ENCODE measurements around the gene PTCHD1. TPM values are rescaled to one million over a fixed set of nuclear protein-coding genes. Genes with fewer than 3 reads are reported as not detected.

PTCHD1 gene
- total RNA-seq, 1 experiment from 2014 or later, result not detected

DNA sequence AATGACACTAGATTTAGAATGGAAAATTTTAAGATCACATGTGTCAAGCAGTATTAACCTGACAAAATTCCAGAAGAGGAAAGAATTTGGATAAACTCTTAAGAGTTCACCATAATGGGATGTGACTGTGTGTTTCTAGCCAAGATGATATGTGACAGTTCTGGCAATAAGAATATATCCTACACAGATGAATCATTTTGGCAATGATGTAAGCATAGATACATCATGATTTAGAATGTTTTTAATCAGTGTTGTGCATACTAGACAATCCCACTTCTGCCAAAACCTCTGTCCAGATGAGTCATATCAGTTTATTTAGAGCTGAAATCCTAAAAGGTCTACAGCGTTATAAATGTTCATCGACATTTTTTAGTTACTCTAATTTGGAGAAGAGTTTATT, 48.8 kb downstream of the PTCHD1 start:
- Histone ChIP-seq H3K27ac (ENCODE audit: low read length) (no peak overlapping the region), H3K36me3 (ENCODE audit: insufficient read depth, low read length) (no peaks in the 10 kb centered on the region), H3K9me3 (ENCODE audit: low read length) (no peaks in the 10 kb centered on the region), H3K9ac (ENCODE audit: low read length) (no peak overlapping the region), H3K27me3 (ENCODE audit: low read length) (no peaks in the 10 kb centered on the region), H3K4me3 (ENCODE audit: low read length) (no peak overlapping the region), H3K79me2 (ENCODE audit: low read length) (no peaks in the 10 kb centered on the region), H4K20me1 (ENCODE audit: insufficient read depth, low read depth, low read length) (no peaks in the 10 kb centered on the region), H3K4me2 (ENCODE audit: low read depth, low read length, poor library complexity, severe bottlenecking) (no peak overlapping the region), H2AFZ (ENCODE audit: low read length) (no peak overlapping the region), H3K9me2 (replicated peaks; ENCODE audit: insufficient read depth, low read length) (no peaks in the 10 kb centered on the region), H3K4me1 (ENCODE audit: low read length) (no peaks in the 10 kb centered on the region)
- no peak for DNase-seq

DNA sequence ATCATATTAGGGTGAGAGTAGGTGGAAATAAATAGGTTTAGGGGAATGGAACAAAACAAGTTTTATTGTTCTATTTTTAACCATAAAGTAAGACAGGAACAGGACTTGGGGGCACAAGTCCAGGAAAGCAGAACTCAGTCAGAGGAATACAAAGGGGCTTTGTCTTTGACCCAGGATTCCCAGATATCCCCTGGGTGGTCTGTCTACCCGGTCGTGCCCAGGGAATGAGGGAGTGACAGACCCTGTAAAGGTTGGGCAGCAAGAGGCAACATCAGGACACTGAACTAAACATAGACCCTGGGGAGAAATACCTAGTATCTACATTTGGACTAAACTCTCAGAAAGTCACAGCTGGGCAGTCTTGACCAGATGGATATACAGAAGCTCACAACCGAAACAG, 50.6 kb downstream of the PTCHD1 start:
- DNase-seq, result no peak
- Histone ChIP-seq H3K9ac (ENCODE audit: low read length) (no peak overlapping the region), H3K9me2 (replicated peaks; ENCODE audit: insufficient read depth, low read length) (no peaks in the 10 kb centered on the region), H3K36me3 (ENCODE audit: insufficient read depth, low read length) (no peaks in the 10 kb centered on the region), H3K79me2 (ENCODE audit: low read length) (no peaks in the 10 kb centered on the region), H3K27me3 (ENCODE audit: low read length) (no peaks in the 10 kb centered on the region), H3K9me3 (ENCODE audit: low read length) (no peaks in the 10 kb centered on the region), H3K4me1 (ENCODE audit: low read length) (no peaks in the 10 kb centered on the region), H3K4me3 (ENCODE audit: low read length) (no peak overlapping the region), H3K27ac (ENCODE audit: low read length) (no peak overlapping the region), H4K20me1 (ENCODE audit: insufficient read depth, low read depth, low read length) (no peaks in the 10 kb centered on the region), H2AFZ (ENCODE audit: low read length) (no peak overlapping the region), H3K4me2 (ENCODE audit: low read depth, low read length, poor library complexity, severe bottlenecking) (no peak overlapping the region)

DNA sequence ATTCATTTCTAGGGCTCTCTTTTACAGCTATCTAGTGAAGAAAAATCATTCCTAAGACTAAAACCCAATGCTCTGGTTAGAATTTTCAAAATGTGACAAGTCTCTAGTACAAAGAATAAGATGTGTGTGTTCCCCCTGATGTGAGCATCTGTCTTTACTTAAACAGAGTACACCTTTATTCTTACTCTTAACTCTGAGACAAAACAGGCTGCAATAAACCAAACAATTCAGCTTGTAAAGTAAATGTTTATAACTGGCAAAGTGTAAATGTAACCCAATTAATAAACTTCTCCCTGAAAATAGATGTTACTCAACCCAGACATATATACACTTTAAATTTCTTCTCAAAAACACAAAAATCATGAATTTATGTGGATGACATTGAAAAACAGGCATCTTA, 51.6 kb downstream of the PTCHD1 start:
- Histone ChIP-seq H3K36me3 (ENCODE audit: insufficient read depth, low read length) (no peaks in the 10 kb centered on the region), H3K9ac (ENCODE audit: low read length) (no peak overlapping the region)
- no peak for DNase-seq

DNA sequence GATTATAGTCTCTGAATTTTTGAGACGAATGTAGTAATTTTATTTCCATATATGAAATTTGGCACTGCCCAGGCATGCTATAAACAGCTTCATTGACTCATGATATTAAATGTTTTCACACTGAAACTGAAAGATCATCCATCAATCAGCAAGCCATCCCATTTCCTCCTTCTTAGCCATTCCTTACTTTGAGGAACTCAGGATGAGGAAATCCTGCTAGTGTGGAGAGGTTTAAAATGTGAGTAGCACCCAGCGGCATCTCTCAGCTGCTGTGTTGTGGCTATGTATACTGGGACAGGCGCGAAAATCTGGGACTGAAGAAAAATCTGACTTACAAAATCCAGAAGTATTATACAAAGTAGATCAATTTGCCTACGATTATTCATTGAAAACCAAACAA, 52.1 kb downstream of the PTCHD1 start:
- Histone ChIP-seq H3K4me1 (ENCODE audit: low read length) (no peaks in the 10 kb centered on the region), H3K36me3 (ENCODE audit: insufficient read depth, low read length) (no peaks in the 10 kb centered on the region), H3K79me2 (ENCODE audit: low read length) (no peaks in the 10 kb centered on the region), H2AFZ (ENCODE audit: low read length) (no peak overlapping the region), H3K4me2 (ENCODE audit: low read depth, low read length, poor library complexity, severe bottlenecking) (no peak overlapping the region), H4K20me1 (ENCODE audit: insufficient read depth, low read depth, low read length) (no peaks in the 10 kb centered on the region), H3K9me2 (replicated peaks; ENCODE audit: insufficient read depth, low read length) (no peaks in the 10 kb centered on the region), H3K4me3 (ENCODE audit: low read length) (no peak overlapping the region), H3K9ac (ENCODE audit: low read length) (no peak overlapping the region), H3K27ac (ENCODE audit: low read length) (no peak overlapping the region), H3K9me3 (ENCODE audit: low read length) (no peaks in the 10 kb centered on the region), H3K27me3 (ENCODE audit: low read length) (no peaks in the 10 kb centered on the region)
- DNase-seq, result no peak

More for the DNA sequence above, 51.6 kb downstream of the PTCHD1 start:
- Histone ChIP-seq H3K27me3 (ENCODE audit: low read length) (no peaks in the 10 kb centered on the region), H3K4me1 (ENCODE audit: low read length) (no peaks in the 10 kb centered on the region), H3K9me2 (replicated peaks; ENCODE audit: insufficient read depth, low read length) (no peaks in the 10 kb centered on the region), H3K79me2 (ENCODE audit: low read length) (no peaks in the 10 kb centered on the region), H3K4me2 (ENCODE audit: low read depth, low read length, poor library complexity, severe bottlenecking) (no peak overlapping the region), H3K27ac (ENCODE audit: low read length) (no peak overlapping the region), H2AFZ (ENCODE audit: low read length) (no peak overlapping the region), H3K4me3 (ENCODE audit: low read length) (no peak overlapping the region), H4K20me1 (ENCODE audit: insufficient read depth, low read depth, low read length) (no peaks in the 10 kb centered on the region), H3K9me3 (ENCODE audit: low read length) (no peaks in the 10 kb centered on the region)

DNA sequence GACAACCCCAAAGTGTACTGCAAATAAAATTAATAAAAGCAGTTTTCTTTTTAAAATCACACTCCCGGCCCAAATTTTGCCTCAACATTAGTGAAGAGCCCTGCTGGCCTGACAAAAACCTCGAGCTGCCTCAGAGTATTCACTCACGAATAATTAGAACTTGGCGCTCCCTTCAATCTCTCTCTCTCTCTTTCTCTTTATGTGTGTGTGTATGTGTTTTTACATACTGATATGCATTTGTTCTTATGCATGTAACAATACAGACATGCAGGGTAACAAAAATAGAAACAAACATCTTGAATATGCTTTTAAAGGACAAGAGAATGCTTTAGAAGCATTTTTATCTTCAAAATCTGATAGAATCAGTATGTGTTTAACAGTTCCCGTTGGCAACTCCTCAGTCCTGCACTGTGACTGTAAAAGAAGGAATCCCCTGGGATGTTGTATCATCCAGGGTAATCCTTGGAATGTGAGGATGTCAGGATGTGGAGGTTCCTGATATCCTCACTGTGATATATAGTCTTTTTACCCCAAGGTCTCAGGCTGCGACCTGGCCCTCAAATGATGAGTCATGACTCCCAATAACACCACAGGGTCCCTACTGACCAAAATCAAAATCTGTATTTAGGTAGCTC, 53.0 kb downstream of the PTCHD1 start:
- no peak overlapping the region for H3K9ac ChIP-seq (ENCODE audit: low read length)
- no peaks in the 10 kb centered on the region for H3K9me2 ChIP-seq (replicated peaks; ENCODE audit: insufficient read depth, low read length)
- H4K20me1 ChIP-seq (ENCODE audit: insufficient read depth, low read depth, low read length), result no peaks in the 10 kb centered on the region
- no peak overlapping the region for H3K4me2 ChIP-seq (ENCODE audit: low read depth, low read length, poor library complexity, severe bottlenecking)
- no peaks in the 10 kb centered on the region for H3K79me2 ChIP-seq (ENCODE audit: low read length)
- no peak overlapping the region for H2AFZ ChIP-seq (ENCODE audit: low read length)
- no peaks in the 10 kb centered on the region for H3K9me3 ChIP-seq (ENCODE audit: low read length)
- no peaks in the 10 kb centered on the region for H3K36me3 ChIP-seq (ENCODE audit: insufficient read depth, low read length)
- no peaks in the 10 kb centered on the region for H3K4me1 ChIP-seq (ENCODE audit: low read length)
- no peak for DNase-seq
- H3K4me3 ChIP-seq (ENCODE audit: low read length), result no peak overlapping the region
- no peak overlapping the region for H3K27ac ChIP-seq (ENCODE audit: low read length)
- no peaks in the 10 kb centered on the region for H3K27me3 ChIP-seq (ENCODE audit: low read length)

DNA sequence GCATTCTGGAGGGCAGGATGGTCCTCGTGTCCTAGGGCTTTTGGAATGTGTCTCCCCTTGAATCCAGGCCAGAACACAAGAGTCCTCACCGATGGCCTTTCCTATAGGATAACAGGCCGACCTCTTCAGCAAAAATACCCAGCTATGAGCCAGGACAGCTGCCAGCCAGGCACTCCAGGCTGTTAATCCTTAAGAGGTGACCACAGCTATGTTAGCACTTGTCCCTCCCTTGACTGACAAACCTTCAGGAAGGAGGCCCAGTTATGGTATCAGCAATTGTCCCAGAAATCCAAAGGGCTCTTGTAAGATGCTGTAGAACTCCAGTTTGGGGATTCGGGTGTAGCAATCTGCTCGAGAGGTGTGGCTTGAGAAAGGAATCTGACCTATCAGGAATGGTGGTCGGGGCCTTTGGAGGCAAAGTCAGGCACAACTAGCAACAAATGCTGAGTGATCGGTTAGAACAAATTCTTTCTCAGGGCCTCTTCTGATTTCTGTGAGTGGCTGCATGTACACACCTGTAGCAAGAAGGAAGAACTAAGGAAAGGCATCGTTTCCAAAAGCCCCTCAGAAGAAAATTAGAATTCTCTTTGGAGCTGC, 54.6 kb downstream of the PTCHD1 start:
- no peak overlapping the region for H3K4me3 ChIP-seq (ENCODE audit: low read length)
- H3K36me3 ChIP-seq (ENCODE audit: insufficient read depth, low read length), result no peaks in the 10 kb centered on the region
- no peak overlapping the region for H3K4me2 ChIP-seq (ENCODE audit: low read depth, low read length, poor library complexity, severe bottlenecking)

DNA sequence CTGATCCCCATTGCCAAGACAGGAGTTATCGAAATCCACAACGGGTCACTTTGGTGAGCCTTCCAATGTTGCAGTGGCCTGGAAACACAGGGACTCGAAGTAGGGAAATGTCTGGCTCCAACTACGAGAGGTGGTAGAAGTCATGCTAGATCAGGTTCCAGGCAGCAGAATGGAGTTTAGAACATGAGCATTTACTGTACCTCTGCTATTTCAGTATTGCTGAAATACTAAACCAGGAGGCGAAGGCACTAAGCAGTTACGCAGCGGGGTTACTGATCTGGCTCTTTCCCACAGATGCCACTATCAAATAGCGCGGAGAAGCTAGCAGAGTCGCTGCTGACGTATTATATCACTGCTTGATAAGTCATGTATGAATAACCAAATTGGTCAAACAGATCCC, 56.3 kb downstream of the PTCHD1 start:
- no peaks in the 10 kb centered on the region for H3K4me1 ChIP-seq (ENCODE audit: low read length)
- no peak overlapping the region for H2AFZ ChIP-seq (ENCODE audit: low read length)

More for the DNA sequence above, 54.6 kb downstream of the PTCHD1 start:
- DNase-seq, result no peak
- H3K27me3 ChIP-seq (ENCODE audit: low read length), result no peaks in the 10 kb centered on the region
- no peaks in the 10 kb centered on the region for H3K4me1 ChIP-seq (ENCODE audit: low read length)
- H4K20me1 ChIP-seq (ENCODE audit: insufficient read depth, low read depth, low read length), result no peaks in the 10 kb centered on the region
- no peak overlapping the region for H3K27ac ChIP-seq (ENCODE audit: low read length)
- no peaks in the 10 kb centered on the region for H3K9me3 ChIP-seq (ENCODE audit: low read length)
- H3K79me2 ChIP-seq (ENCODE audit: low read length), result no peaks in the 10 kb centered on the region
- H3K9me2 ChIP-seq (replicated peaks; ENCODE audit: insufficient read depth, low read length), result no peaks in the 10 kb centered on the region
- no peak overlapping the region for H2AFZ ChIP-seq (ENCODE audit: low read length)
- H3K9ac ChIP-seq (ENCODE audit: low read length), result no peak overlapping the region

DNA sequence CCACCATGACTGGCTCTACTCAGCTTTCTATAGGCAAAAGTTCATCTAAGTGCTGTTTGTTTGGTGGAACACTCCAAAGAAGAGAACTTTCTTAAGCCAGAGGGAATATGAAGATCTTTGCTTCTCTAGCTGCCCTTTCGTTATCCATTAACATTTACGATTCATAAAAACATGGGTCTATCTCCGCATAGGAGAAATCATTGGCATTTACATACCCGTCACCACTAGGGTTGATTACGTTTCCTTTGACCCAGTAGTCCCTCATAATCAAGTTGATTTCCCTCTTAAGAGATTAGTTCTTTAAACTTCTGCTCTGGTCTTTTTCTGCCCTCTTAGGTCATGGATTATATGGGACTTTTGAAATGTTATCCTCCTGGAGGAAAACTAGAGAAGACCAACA, 57.5 kb downstream of the PTCHD1 start:
- H3K9ac ChIP-seq (ENCODE audit: low read length), result no peak overlapping the region
- no peak overlapping the region for H3K27ac ChIP-seq (ENCODE audit: low read length)
- no peaks in the 10 kb centered on the region for H3K4me1 ChIP-seq (ENCODE audit: low read length)
- H3K27me3 ChIP-seq (ENCODE audit: low read length), result no peaks in the 10 kb centered on the region
- no peak overlapping the region for H3K4me2 ChIP-seq (ENCODE audit: low read depth, low read length, poor library complexity, severe bottlenecking)
- H2AFZ ChIP-seq (ENCODE audit: low read length), result no peak overlapping the region
- no peaks in the 10 kb centered on the region for H3K79me2 ChIP-seq (ENCODE audit: low read length)
- no peaks in the 10 kb centered on the region for H3K9me2 ChIP-seq (replicated peaks; ENCODE audit: insufficient read depth, low read length)
- no peaks in the 10 kb centered on the region for H4K20me1 ChIP-seq (ENCODE audit: insufficient read depth, low read depth, low read length)
- H3K36me3 ChIP-seq (ENCODE audit: insufficient read depth, low read length), result no peaks in the 10 kb centered on the region
- DNase-seq, result no peak
- H3K4me3 ChIP-seq (ENCODE audit: low read length), result no peak overlapping the region
- no peaks in the 10 kb centered on the region for H3K9me3 ChIP-seq (ENCODE audit: low read length)

More for the DNA sequence above, 56.3 kb downstream of the PTCHD1 start:
- DNase-seq, result no peak
- Histone ChIP-seq H3K9me2 (replicated peaks; ENCODE audit: insufficient read depth, low read length) (no peaks in the 10 kb centered on the region), H3K9ac (ENCODE audit: low read length) (no peak overlapping the region), H3K79me2 (ENCODE audit: low read length) (no peaks in the 10 kb centered on the region), H4K20me1 (ENCODE audit: insufficient read depth, low read depth, low read length) (no peaks in the 10 kb centered on the region), H3K36me3 (ENCODE audit: insufficient read depth, low read length) (no peaks in the 10 kb centered on the region), H3K27me3 (ENCODE audit: low read length) (no peaks in the 10 kb centered on the region), H3K4me2 (ENCODE audit: low read depth, low read length, poor library complexity, severe bottlenecking) (no peak overlapping the region), H3K9me3 (ENCODE audit: low read length) (no peaks in the 10 kb centered on the region), H3K27ac (ENCODE audit: low read length) (no peak overlapping the region), H3K4me3 (ENCODE audit: low read length) (no peak overlapping the region)
